ENCODE data around the gene RAI1.

The RAI1 gene

GRCh38 chr17:17755715-17756114, 74.5 kb downstream of the RAI1 start:
- Histone ChIP-seq H4K5ac (ENCODE audit: low read length) (no peak overlapping the region), H3K79me1 (ENCODE audit: low read length) (no peaks in the 10 kb centered on the region), H3K4me3 (ENCODE audit: low read length) (no peak overlapping the region), H3K18ac (ENCODE audit: low read length) (no peak overlapping the region), H2BK15ac (replicated peaks; ENCODE audit: low read depth) (no peak overlapping the region), H2BK120ac (ENCODE audit: low read depth, low read length) (no peak overlapping the region), H3K27ac (ENCODE audit: low read depth, low read length) (no peak overlapping the region), H3K4me2 (ENCODE audit: low read length) (no peak overlapping the region), H2AK5ac (ENCODE audit: low read length) (no peak overlapping the region), H3K23ac (ENCODE audit: low read length) (no peak overlapping the region), H3K9ac (ENCODE audit: low read length) (no peak overlapping the region), H3K36me3 (ENCODE audit: control insufficient read depth, insufficient read depth, low read length) (no peaks in the 10 kb centered on the region), H3K27me3 (ENCODE audit: insufficient read depth, low read length, poor library complexity) (no peaks in the 10 kb centered on the region), H3K4ac (ENCODE audit: low read depth, low read length) (no peak overlapping the region), H4K8ac (ENCODE audit: low read depth, low read length) (no peak overlapping the region), H3K56ac (ENCODE audit: low read length) (no peak overlapping the region), H2BK5ac (ENCODE audit: low read length) (no peak overlapping the region), H3K79me2 (ENCODE audit: control insufficient read depth, insufficient read depth, low read length) (no peaks in the 10 kb centered on the region), H3K4me1 (ENCODE audit: control insufficient read depth, low read depth, low read length) (peaks cover 7% of the 10 kb centered on the region)
- WGBS (ENCODE audit: extremely low coverage, insufficient coverage, low lambda C conversion rate): no CpG with 5 or more reads among the region's 8 CpGs
- no peak for DNase-seq

GRCh38 chr17:17757391-17757791, 76.1 kb downstream of the RAI1 start:
- Histone ChIP-seq H2BK120ac (ENCODE audit: low read depth, low read length) (no peak overlapping the region), H2BK15ac (replicated peaks; ENCODE audit: low read depth) (no peak overlapping the region), H3K79me1 (ENCODE audit: low read length) (no peaks in the 10 kb centered on the region), H3K27ac (ENCODE audit: low read depth, low read length) (no peak overlapping the region), H3K56ac (ENCODE audit: low read length) (no peak overlapping the region), H3K4me1 (ENCODE audit: control insufficient read depth, low read depth, low read length) (peaks cover 7% of the 10 kb centered on the region), H3K4ac (ENCODE audit: low read depth, low read length) (no peak overlapping the region), H3K9ac (ENCODE audit: low read length) (no peak overlapping the region), H3K4me2 (ENCODE audit: low read length) (no peak overlapping the region), H4K8ac (ENCODE audit: low read depth, low read length) (no peak overlapping the region), H4K5ac (ENCODE audit: low read length) (no peak overlapping the region), H3K36me3 (ENCODE audit: control insufficient read depth, insufficient read depth, low read length) (no peaks in the 10 kb centered on the region), H3K27me3 (ENCODE audit: insufficient read depth, low read length, poor library complexity) (no peaks in the 10 kb centered on the region), H3K18ac (ENCODE audit: low read length) (no peak overlapping the region), H3K79me2 (ENCODE audit: control insufficient read depth, insufficient read depth, low read length) (no peaks in the 10 kb centered on the region), H3K4me3 (ENCODE audit: low read length) (no peak overlapping the region), H3K23ac (ENCODE audit: low read length) (no peak overlapping the region), H2AK5ac (ENCODE audit: low read length) (no peak overlapping the region), H2BK5ac (ENCODE audit: low read length) (no peak overlapping the region)
- no peak for DNase-seq
- WGBS (ENCODE audit: extremely low coverage, insufficient coverage, low lambda C conversion rate): no CpG with 5 or more reads among the region's 15 CpGs

GRCh38 chr17:17757956-17758845, 76.9 kb downstream of the RAI1 start:
- Histone ChIP-seq H2BK120ac (ENCODE audit: low read depth, low read length) (no peak overlapping the region), H3K79me2 (ENCODE audit: control insufficient read depth, insufficient read depth, low read length) (no peaks in the 10 kb centered on the region), H3K4me2 (ENCODE audit: low read length) (no peak overlapping the region), H2BK15ac (replicated peaks; ENCODE audit: low read depth) (no peak overlapping the region), H2AK5ac (ENCODE audit: low read length) (no peak overlapping the region), H3K36me3 (ENCODE audit: control insufficient read depth, insufficient read depth, low read length) (no peaks in the 10 kb centered on the region), H3K27me3 (ENCODE audit: insufficient read depth, low read length, poor library complexity) (no peaks in the 10 kb centered on the region), H3K18ac (ENCODE audit: low read length) (no peak overlapping the region), H4K5ac (ENCODE audit: low read length) (no peak overlapping the region), H3K23ac (ENCODE audit: low read length) (no peak overlapping the region), H3K4ac (ENCODE audit: low read depth, low read length) (no peak overlapping the region), H3K56ac (ENCODE audit: low read length) (no peak overlapping the region), H3K4me3 (ENCODE audit: low read length) (no peak overlapping the region), H3K9ac (ENCODE audit: low read length) (no peak overlapping the region), H3K79me1 (ENCODE audit: low read length) (no peaks in the 10 kb centered on the region), H2BK5ac (ENCODE audit: low read length) (no peak overlapping the region), H3K4me1 (ENCODE audit: control insufficient read depth, low read depth, low read length) (peaks cover 1% of the 10 kb centered on the region), H4K8ac (ENCODE audit: low read depth, low read length) (no peak overlapping the region), H3K27ac (ENCODE audit: low read depth, low read length) (no peak overlapping the region)
- WGBS (ENCODE audit: extremely low coverage, insufficient coverage, low lambda C conversion rate): no CpG with 5 or more reads among the region's 26 CpGs
- DNase-seq: no peak

- no peak overlapping the region for H3K4ac ChIP-seq (ENCODE audit: low read depth, low read length)
- no peak overlapping the region for H3K9ac ChIP-seq (ENCODE audit: low read length)
- H3K79me1 ChIP-seq (ENCODE audit: low read length): no peaks in the 10 kb centered on the region
- H3K4me2 ChIP-seq (ENCODE audit: low read length): no peak overlapping the region
- WGBS (ENCODE audit: extremely low coverage, insufficient coverage, low lambda C conversion rate): no CpG with 5 or more reads among the region's 7 CpGs
- no peak overlapping the region for H2BK120ac ChIP-seq (ENCODE audit: low read depth, low read length)
- no peak overlapping the region for H3K27ac ChIP-seq (ENCODE audit: low read depth, low read length)
- DNase-seq: no peak
- H2AK5ac ChIP-seq (ENCODE audit: low read length): no peak overlapping the region
- no peak overlapping the region for H4K5ac ChIP-seq (ENCODE audit: low read length)
- no peaks in the 10 kb centered on the region for H3K27me3 ChIP-seq (ENCODE audit: insufficient read depth, low read length, poor library complexity)
- no peak overlapping the region for H3K56ac ChIP-seq (ENCODE audit: low read length)
- H3K4me1 ChIP-seq (ENCODE audit: control insufficient read depth, low read depth, low read length): no peaks in the 10 kb centered on the region
- no peak overlapping the region for H2BK15ac ChIP-seq (replicated peaks; ENCODE audit: low read depth)
- no peak overlapping the region for H3K4me3 ChIP-seq (ENCODE audit: low read length)
- H3K23ac ChIP-seq (ENCODE audit: low read length): no peak overlapping the region
- H2BK5ac ChIP-seq (ENCODE audit: low read length): no peak overlapping the region
- H4K8ac ChIP-seq (ENCODE audit: low read depth, low read length): no peak overlapping the region
- no peaks in the 10 kb centered on the region for H3K79me2 ChIP-seq (ENCODE audit: control insufficient read depth, insufficient read depth, low read length)
- no peak overlapping the region for H3K18ac ChIP-seq (ENCODE audit: low read length)
- H3K36me3 ChIP-seq (ENCODE audit: control insufficient read depth, insufficient read depth, low read length): no peaks in the 10 kb centered on the region
Observed at GRCh38 chr17:17758941-17759563, 77.8 kb downstream of the RAI1 start.

GRCh38 chr17:17760350-17760749, 79.1 kb downstream of the RAI1 start:
- H3K27ac ChIP-seq (ENCODE audit: low read depth, low read length): no peak overlapping the region
- H3K23ac ChIP-seq (ENCODE audit: low read length): no peak overlapping the region
- WGBS (ENCODE audit: extremely low coverage, insufficient coverage, low lambda C conversion rate): no CpG with 5 or more reads among the region's 7 CpGs
- H3K4me3 ChIP-seq (ENCODE audit: low read length): no peak overlapping the region
- H2AK5ac ChIP-seq (ENCODE audit: low read length): no peak overlapping the region
- H2BK120ac ChIP-seq (ENCODE audit: low read depth, low read length): no peak overlapping the region
- no peak overlapping the region for H2BK5ac ChIP-seq (ENCODE audit: low read length)
- no peak overlapping the region for H2BK15ac ChIP-seq (replicated peaks; ENCODE audit: low read depth)
- H3K4me2 ChIP-seq (ENCODE audit: low read length): no peak overlapping the region
- H3K56ac ChIP-seq (ENCODE audit: low read length): no peak overlapping the region
- no peaks in the 10 kb centered on the region for H3K79me1 ChIP-seq (ENCODE audit: low read length)
- no peak overlapping the region for H3K4ac ChIP-seq (ENCODE audit: low read depth, low read length)
- H4K5ac ChIP-seq (ENCODE audit: low read length): no peak overlapping the region
- no peaks in the 10 kb centered on the region for H3K27me3 ChIP-seq (ENCODE audit: insufficient read depth, low read length, poor library complexity)
- no peak overlapping the region for H4K8ac ChIP-seq (ENCODE audit: low read depth, low read length)
- H3K79me2 ChIP-seq (ENCODE audit: control insufficient read depth, insufficient read depth, low read length): no peaks in the 10 kb centered on the region
- H3K36me3 ChIP-seq (ENCODE audit: control insufficient read depth, insufficient read depth, low read length): no peaks in the 10 kb centered on the region
- no peaks in the 10 kb centered on the region for H3K4me1 ChIP-seq (ENCODE audit: control insufficient read depth, low read depth, low read length)
- no peak overlapping the region for H3K18ac ChIP-seq (ENCODE audit: low read length)
- DNase-seq: no peak
- H3K9ac ChIP-seq (ENCODE audit: low read length): no peak overlapping the region

Measured in mesendoderm (in vitro differentiated cells).